T-helper 1 cell treated with Interleukin-12 subunit alpha and Interleukin-12 subunit beta and Interleukin-4 antibody, amounts not matched to agents 30 μg/mL and 1 μg/mL, for 36 hours (primary cell): Measurements from ENCODE around the gene KRTAP21-1.
"Not testable (repeated sequence)": the region's sequence is repeated elsewhere in the genome, so short reads cannot be mapped to it uniquely, and the experiment has no call there.

Experiments
- H3K27ac Mint-ChIP-seq: one replicate; pipeline ENCODE4 v1.8.0; 2021; ENCODE audit warnings: mild to moderate bottlenecking, mixed read lengths
- H3K27me3 Mint-ChIP-seq: one replicate; pipeline ENCODE4 v1.8.0; 2021; ENCODE audit warnings: low read depth, mixed read lengths
- H3K36me3 Mint-ChIP-seq: one replicate; pipeline ENCODE4 v1.8.0; 2021; ENCODE audit warnings: low read depth, mixed read lengths
- H3K4me1 Mint-ChIP-seq: one replicate; pipeline ENCODE4 v1.8.0; 2021; ENCODE audit warnings: low read depth, mixed read lengths
- H3K4me3 Mint-ChIP-seq: one replicate; pipeline ENCODE4 v1.8.0; 2021; ENCODE audit warnings: mild to moderate bottlenecking, moderate library complexity, mixed read lengths
- H3K9me3 Mint-ChIP-seq: one replicate; pipeline ENCODE4 v1.8.0; 2021; ENCODE audit warnings: mixed read lengths

The KRTAP21-1 gene

GRCh38 chr21:30755328-30755727 lies at the start of gene KRTAP21-1:
Gene KRTAP21-1, minus strand, starts transcription at chr21:30755428. Its CDS starts 50 bp downstream, at chr21:30755378.
- not testable (repeated sequence) for H3K9me3 Mint-ChIP-seq, H3K4me1 Mint-ChIP-seq, H3K4me3 Mint-ChIP-seq, H3K27ac Mint-ChIP-seq, H3K36me3 Mint-ChIP-seq, H3K27me3 Mint-ChIP-seq

- peaks cover 6% of the 10 kb centered on the region for H3K9me3 Mint-ChIP-seq
- no peaks in the 10 kb centered on the region for H3K36me3 Mint-ChIP-seq
- H3K27me3 Mint-ChIP-seq, result no peaks in the 10 kb centered on the region
- no peak overlapping the region for H3K4me3 Mint-ChIP-seq
- H3K4me1 Mint-ChIP-seq, result no peaks in the 10 kb centered on the region
- H3K27ac Mint-ChIP-seq, result no peak overlapping the region
Measured at GRCh38 chr21:30800605-30801004, 45.4 kb upstream of the KRTAP21-1 start.

- Mint-ChIP-seq H3K27me3 (no peaks in the 10 kb centered on the region), H3K27ac (no peak overlapping the region), H3K9me3 (no peaks in the 10 kb centered on the region), H3K4me1 (no peaks in the 10 kb centered on the region), H3K36me3 (no peaks in the 10 kb centered on the region), H3K4me3 (no peak overlapping the region)
Measured at GRCh38 chr21:30793581-30794314, 38.5 kb upstream of the KRTAP21-1 start.

- H3K9me3 Mint-ChIP-seq, result no peaks in the 10 kb centered on the region
- H3K36me3 Mint-ChIP-seq, result no peaks in the 10 kb centered on the region
- H3K4me3 Mint-ChIP-seq, result no peak overlapping the region
- no peaks in the 10 kb centered on the region for H3K27me3 Mint-ChIP-seq
- no peak overlapping the region for H3K27ac Mint-ChIP-seq
- H3K4me1 Mint-ChIP-seq, result no peaks in the 10 kb centered on the region
Measured at GRCh38 chr21:30779249-30779648, 24.0 kb upstream of the KRTAP21-1 start.

GRCh38 chr21:30769724-30770431 lies 14.7 kb upstream of the KRTAP21-1 start:
- Mint-ChIP-seq H3K27me3 (no peaks in the 10 kb centered on the region), H3K4me3 (no peak overlapping the region), H3K36me3 (no peaks in the 10 kb centered on the region), H3K9me3 (no peaks in the 10 kb centered on the region), H3K27ac (no peak overlapping the region), H3K4me1 (no peaks in the 10 kb centered on the region)

GRCh38 chr21:30760776-30761175 lies 5.5 kb upstream of the KRTAP21-1 start:
- Mint-ChIP-seq H3K9me3 (no peaks in the 10 kb centered on the region), H3K4me1 (no peaks in the 10 kb centered on the region), H3K36me3 (no peaks in the 10 kb centered on the region), H3K27me3 (no peaks in the 10 kb centered on the region), H3K27ac (no peak overlapping the region), H3K4me3 (no peak overlapping the region)

- Mint-ChIP-seq H3K4me3 (no peak overlapping the region), H3K36me3 (no peaks in the 10 kb centered on the region), H3K4me1 (no peaks in the 10 kb centered on the region), H3K27me3 (no peaks in the 10 kb centered on the region), H3K27ac (no peak overlapping the region), H3K9me3 (no peaks in the 10 kb centered on the region)
Measured at GRCh38 chr21:30758306-30758705, 3.1 kb upstream of the KRTAP21-1 start.

GRCh38 chr21:30747159-30747558 lies 8.1 kb downstream of the KRTAP21-1 start, which contains the start of gene KRTAP21-2:
Gene KRTAP21-2, minus strand, starts transcription at chr21:30747259. Its CDS starts 57 bp downstream, at chr21:30747202.
- no peaks in the 10 kb centered on the region for H3K4me1 Mint-ChIP-seq
- no peaks in the 10 kb centered on the region for H3K36me3 Mint-ChIP-seq
- H3K9me3 Mint-ChIP-seq, result no peaks in the 10 kb centered on the region
- H3K27ac Mint-ChIP-seq, result no peak within 1 kb of the TSS
- H3K4me3 Mint-ChIP-seq, result no peak within 1 kb of the TSS
- peaks cover 4% of the 10 kb centered on the region for H3K27me3 Mint-ChIP-seq

- Mint-ChIP-seq H3K36me3 (no peaks in the 10 kb centered on the region), H3K4me3 (no peak overlapping the region), H3K27me3 (peaks cover 3% of the 10 kb centered on the region), H3K9me3 (no peaks in the 10 kb centered on the region), H3K4me1 (no peaks in the 10 kb centered on the region), H3K27ac (no peak overlapping the region)
Measured at GRCh38 chr21:30740462-30740861, 14.8 kb downstream of the KRTAP21-1 start.

GRCh38 chr21:30733026-30733425 lies 22.2 kb downstream of the KRTAP21-1 start:
- H3K27me3 Mint-ChIP-seq, result peaks cover 22% of the 10 kb centered on the region
- H3K36me3 Mint-ChIP-seq, result no peaks in the 10 kb centered on the region
- H3K27ac Mint-ChIP-seq, result no peak overlapping the region
- no peak overlapping the region for H3K4me3 Mint-ChIP-seq
- no peaks in the 10 kb centered on the region for H3K4me1 Mint-ChIP-seq
- H3K9me3 Mint-ChIP-seq, result peaks cover 14% of the 10 kb centered on the region

- Mint-ChIP-seq H3K27me3 (peaks cover 11% of the 10 kb centered on the region), H3K9me3 (peaks cover 17% of the 10 kb centered on the region), H3K27ac (no peak overlapping the region)
Measured at GRCh38 chr21:30726726-30727125, 28.5 kb downstream of the KRTAP21-1 start.

GRCh38 chr21:30719401-30719800 lies 35.8 kb downstream of the KRTAP21-1 start:
- no peak overlapping the region for H3K4me3 Mint-ChIP-seq
- peaks cover 4% of the 10 kb centered on the region for H3K9me3 Mint-ChIP-seq
- peaks cover 13% of the 10 kb centered on the region for H3K4me1 Mint-ChIP-seq
- H3K27ac Mint-ChIP-seq, result peak overlapping the region; percentile 42
- peaks cover 4% of the 10 kb centered on the region for H3K27me3 Mint-ChIP-seq
- peaks cover 5% of the 10 kb centered on the region for H3K36me3 Mint-ChIP-seq

More at GRCh38 chr21:30726726-30727125, 28.5 kb downstream of the KRTAP21-1 start:
- no peak overlapping the region for H3K4me3 Mint-ChIP-seq
- no peaks in the 10 kb centered on the region for H3K4me1 Mint-ChIP-seq
- peaks cover 3% of the 10 kb centered on the region for H3K36me3 Mint-ChIP-seq

GRCh38 chr21:30718239-30718909 lies 36.9 kb downstream of the KRTAP21-1 start, which contains the start of gene KRTAP21-3:
Gene KRTAP21-3, minus strand, starts transcription at chr21:30718777. Its CDS starts 18 bp downstream, at chr21:30718759.
- Mint-ChIP-seq H3K27ac (peak within 1 kb of the TSS; percentile 71), H3K27me3 (peaks cover 4% of the 10 kb centered on the region), H3K9me3 (peaks cover 8% of the 10 kb centered on the region), H3K4me1 (peaks cover 13% of the 10 kb centered on the region), H3K36me3 (peaks cover 5% of the 10 kb centered on the region), H3K4me3 (no peak within 1 kb of the TSS)

- no peaks in the 10 kb centered on the region for H3K27me3 Mint-ChIP-seq
- peaks cover 14% of the 10 kb centered on the region for H3K9me3 Mint-ChIP-seq
- peak overlapping the region; percentile 71 for H3K27ac Mint-ChIP-seq
- H3K4me3 Mint-ChIP-seq, result no peak overlapping the region
- peaks cover 3% of the 10 kb centered on the region for H3K36me3 Mint-ChIP-seq
- peaks cover 13% of the 10 kb centered on the region for H3K4me1 Mint-ChIP-seq
Measured at GRCh38 chr21:30717105-30717504, 38.1 kb downstream of the KRTAP21-1 start.
